PC-3 (cell line): ENCODE measurements around the gene LRR1. TPM values are rescaled to one million over a fixed set of nuclear protein-coding genes. Genes with fewer than 3 reads are reported as not detected.

Experiments
- ATAC-seq: fragments of 200-7000 bp; cut with Tn5 transposase; 2 replicates; pipeline ENCODE4 v1.9.1; 2020; ENCODE audit warnings: mild to moderate bottlenecking, moderate library complexity
- BruUV-seq: library from RNA; stranded (reverse); fragments of 400-500 nt; replicated peaks from 2 replicates; lab custom pipeline; 2021; lab: Mats Ljungman, UMichigan
- CTCF ChIA-PET: fragments of 300-600 bp; sonication (Branson Sonifier 250); formaldehyde crosslinking; loops from one replicate; lab custom pipeline; 2022; ENCODE audit warnings: antibody characterized with exemption; lab: Charles Lee
- POLR2A ChIA-PET: fragments of 300-600 bp; sonication (Branson Sonifier 250); formaldehyde crosslinking; loops from one replicate; lab custom pipeline; 2022; ENCODE audit warnings: antibody characterized with exemption; ENCODE audit not compliant: unreplicated experiment; lab: Charles Lee
- DNase-seq: peaks from one replicate; pipeline ENCODE4 v3.0.0-alpha.2; 2015
- H2AFZ ChIP-seq: fragments of 300-600 bp; sonication (generic); 2 replicates; pipeline ENCODE4 v1.6.0; 2016; ENCODE audit warnings: antibody characterized with exemption, low read length
- H3F3A ChIP-seq: fragments of 300-600 bp; sonication (generic); one replicate; pipeline ENCODE4 v1.6.0; 2017; ENCODE audit warnings: antibody characterized with exemption, low read length, control low read depth, mild to moderate bottlenecking; ENCODE audit not compliant: unreplicated experiment
- H3K27ac ChIP-seq: fragments of 300-600 bp; sonication (generic); 2 replicates; pipeline ENCODE4 v1.5.1; 2016; ENCODE audit warnings: mild to moderate bottlenecking, low read length
- H3K27me3 ChIP-seq: fragments of 300-600 bp; sonication (generic); 2 replicates; pipeline ENCODE4 v1.6.1; 2016; ENCODE audit warnings: low read length, mixed read lengths
- H3K36me3 ChIP-seq: fragments of 300-600 bp; sonication (generic); 2 replicates; pipeline ENCODE4 v1.6.1; 2016; ENCODE audit warnings: low read depth, mixed run types, low read length, mixed read lengths
- H3K4me1 ChIP-seq: fragments of 300-600 bp; sonication (generic); 2 replicates; pipeline ENCODE4 v1.5.1; 2016; ENCODE audit warnings: low read length; ENCODE audit not compliant: insufficient read depth
- H3K4me2 ChIP-seq: fragments of 300-600 bp; sonication (generic); 2 replicates; pipeline ENCODE4 v1.6.0; 2016; ENCODE audit warnings: low read length
- H3K4me3 ChIP-seq: fragments of 300-600 bp; sonication (generic); 2 replicates; pipeline ENCODE4 v1.5.1; 2016; ENCODE audit warnings: mild to moderate bottlenecking, low read length, mixed read lengths
- H3K79me2 ChIP-seq: fragments of 300-600 bp; sonication (generic); 2 replicates; pipeline ENCODE4 v1.6.1; 2017; ENCODE audit warnings: low read length, mixed read lengths
- H3K9ac ChIP-seq: fragments of 300-600 bp; sonication (generic); 2 replicates; pipeline ENCODE4 v1.6.0; 2016; ENCODE audit warnings: mild to moderate bottlenecking, low read length
- H3K9me2 ChIP-seq: fragments of 300-600 bp; sonication (generic); replicated peaks from 2 replicates; pipeline ENCODE4 v1.6.1; 2016; ENCODE audit warnings: mixed run types, low read length, mixed read lengths
- H3K9me3 ChIP-seq: fragments of 300-600 bp; sonication (generic); 2 replicates; pipeline ENCODE4 v1.6.1; 2016; ENCODE audit warnings: low read length, mixed read lengths
- H4K20me1 ChIP-seq: fragments of 300-600 bp; sonication (generic); 2 replicates; pipeline ENCODE4 v1.6.1; 2016; ENCODE audit warnings: low read length, mixed read lengths
- CTCF ChIP-seq: fragments of 300-600 bp; sonication (generic); conservative IDR thresholded peaks from 2 replicates; pipeline ENCODE4 v1.5.1; 2017; ENCODE audit warnings: antibody characterized with exemption, low read depth, mild to moderate bottlenecking, low read length
- EZH2 ChIP-seq: fragments of 300-600 bp; sonication (generic); IDR thresholded peaks from one replicate; pipeline ENCODE4 v1.6.1; 2017; ENCODE audit warnings: antibody characterized with exemption, mild to moderate bottlenecking, low read length; ENCODE audit not compliant: unreplicated experiment
- EZH2phosphoT487 ChIP-seq: fragments of 300-600 bp; sonication (generic); IDR thresholded peaks from 2 replicates; pipeline ENCODE4 v1.6.1; 2018; ENCODE audit warnings: mild to moderate bottlenecking, antibody characterized with exemption, low read length, borderline replicate concordance
- intact Hi-C: fragments of 100-400 bp; cut with micrococcal nuclease; formaldehyde crosslinking; loops from 2 replicates; pipeline ENCODE4 v1.9.0; 2023
- total RNA-seq: library from RNA; depleted of rRNA; stranded (reverse); fragments of >200 nt; gene quantifications from 2 replicates; pipeline ENCODE4 v1.2.3, GENCODE V29; 2014

LRR1 gene
- total RNA-seq, 1 experiment from 2014 or later: 46.9 TPM

DNA sequence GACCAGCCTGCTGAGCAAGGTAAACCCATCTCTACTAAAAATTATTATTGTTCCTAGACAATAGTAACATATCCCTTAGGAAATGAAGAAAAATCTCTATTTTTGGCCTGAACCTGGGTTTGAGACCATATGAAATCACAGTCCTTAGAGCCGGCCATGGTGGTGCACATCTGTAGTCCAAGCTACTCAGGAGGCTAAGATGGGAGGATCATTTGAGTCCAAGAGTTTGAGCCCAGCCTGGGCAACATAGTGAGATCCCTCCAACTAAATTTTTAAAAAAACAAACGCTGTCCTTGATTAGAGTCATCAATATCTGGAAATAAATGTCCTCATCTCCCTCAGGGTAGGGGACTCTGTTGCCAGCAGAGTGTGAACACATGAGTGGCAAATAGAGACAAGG is 47.2 kb upstream of the LRR1 start:
- intact Hi-C loops: loop anchor here (2.0 to 5.0 kb wide), 3 partner anchors 55 to 1634 kb away; no protein-coding TSS in a partner anchor
- Histone ChIP-seq H4K20me1 (no peaks in the 10 kb centered on the region), H2AFZ (no peak overlapping the region), H3K36me3 (no peaks in the 10 kb centered on the region), H3K9me3 (no peaks in the 10 kb centered on the region), H3K27me3 (no peaks in the 10 kb centered on the region), H3K27ac (no peak overlapping the region), H3K4me1 (peaks cover 10% of the 10 kb centered on the region), H3K4me3 (no peak overlapping the region), H3K9me2 (no peaks in the 10 kb centered on the region), H3K4me2 (no peak overlapping the region), H3K9ac (no peak overlapping the region), H3K79me2 (no peaks in the 10 kb centered on the region), H3F3A (no peaks in the 10 kb centered on the region)
- ATAC-seq: no peak
- CTCF ChIA-PET: no interaction called here
- TF ChIP-seq EZH2phosphoT487: no peak
- TF ChIP-seq CTCF: no peak
- TF ChIP-seq EZH2: no peak
- POLR2A ChIA-PET: no interaction called here
- no peak for DNase-seq
- no TSS peak for BruUV-seq

GRCh38 chr14:49553106-49553505 is 45.6 kb upstream of the LRR1 start:
- no peaks in the 10 kb centered on the region for H4K20me1 ChIP-seq
- no peaks in the 10 kb centered on the region for H3F3A ChIP-seq
- no peaks in the 10 kb centered on the region for H3K79me2 ChIP-seq
- H3K27me3 ChIP-seq: no peaks in the 10 kb centered on the region
- H3K4me3 ChIP-seq: no peak overlapping the region
- ATAC-seq (no peak), DNase-seq (no peak)
- peaks cover 7% of the 10 kb centered on the region for H3K4me1 ChIP-seq
- no peak overlapping the region for H3K4me2 ChIP-seq
- ChIA-PET CTCF (interaction anchor here (0.7 kb wide), 1 partner anchor 89 kb away, joined by 8 read pairs; no protein-coding TSS in a partner anchor), POLR2A (no interaction called here)
- H3K9me3 ChIP-seq: no peaks in the 10 kb centered on the region
- H3K9me2 ChIP-seq: no peaks in the 10 kb centered on the region
- H2AFZ ChIP-seq: no peak overlapping the region
- H3K27ac ChIP-seq: no peak overlapping the region
- no TSS peak for BruUV-seq
- intact Hi-C loops: loop anchor here (5.0 kb wide), 1 partner anchor 1636 kb away; no protein-coding TSS in a partner anchor
- TF ChIP-seq EZH2 (no peak), EZH2phosphoT487 (no peak), CTCF (no peak)
- H3K36me3 ChIP-seq: no peaks in the 10 kb centered on the region
- no peak overlapping the region for H3K9ac ChIP-seq

DNA sequence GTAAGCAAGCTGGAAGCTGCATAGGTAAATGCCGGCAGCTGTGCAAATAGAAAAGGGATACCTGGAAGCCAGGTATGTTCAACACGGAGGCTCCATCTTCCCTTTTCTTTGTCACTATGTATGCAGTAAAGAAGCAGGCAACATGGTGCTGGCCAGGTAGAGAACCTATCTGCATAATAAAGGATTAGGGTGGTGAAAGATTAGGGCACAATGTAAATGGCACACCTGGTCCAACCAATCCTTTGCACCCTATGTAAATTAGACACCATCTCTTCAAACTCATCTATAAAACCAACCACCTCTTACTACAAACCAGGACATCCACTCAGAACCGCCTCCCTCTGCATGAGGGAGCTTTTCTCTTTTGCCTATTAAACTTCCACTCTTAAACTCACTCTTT is 44.8 kb upstream of the LRR1 start:
- no peak overlapping the region for H3K4me3 ChIP-seq
- TF ChIP-seq EZH2phosphoT487 (no peak), CTCF (no peak), EZH2 (no peak)
- intact Hi-C loops: loop anchor here (5.0 kb wide), 1 partner anchor 1637 kb away; no protein-coding TSS in a partner anchor
- H3K27ac ChIP-seq: no peak overlapping the region
- CTCF ChIA-PET: no interaction called here
- peaks cover 7% of the 10 kb centered on the region for H3K4me1 ChIP-seq
- no peaks in the 10 kb centered on the region for H3K36me3 ChIP-seq
- ATAC-seq (no peak), DNase-seq (no peak)
- no peaks in the 10 kb centered on the region for H4K20me1 ChIP-seq
- no peak overlapping the region for H3K9ac ChIP-seq
- no peaks in the 10 kb centered on the region for H3K27me3 ChIP-seq
- POLR2A ChIA-PET: no interaction called here
- no peak overlapping the region for H3K4me2 ChIP-seq
- no TSS peak for BruUV-seq
- H3K79me2 ChIP-seq: no peaks in the 10 kb centered on the region
- no peak overlapping the region for H2AFZ ChIP-seq
- H3F3A ChIP-seq: no peaks in the 10 kb centered on the region
- H3K9me2 ChIP-seq: no peaks in the 10 kb centered on the region
- no peaks in the 10 kb centered on the region for H3K9me3 ChIP-seq
